Posterior vena cava (tissue), 2 donors: ENCODE data around the gene NIT2. TPM values are rescaled to one million over a fixed set of nuclear protein-coding genes. Genes with fewer than 3 reads are reported as not detected.
"Not testable (repeated sequence)": the region's sequence is repeated elsewhere in the genome, so short reads cannot be mapped to it uniquely, and the experiment has no call there.

Experiments used
- DNase-seq: peaks from one replicate; pipeline ENCODE4 v3.0.0-alpha.2; 2020; ENCODE audit warnings: low spot score
- intact Hi-C, 2 donors: fragments of 100-400 bp; cut with DNase I; formaldehyde crosslinking; loops; one replicate each; pipeline versions ENCODE4 v1.14.1 to v1.14.2; 2022 to 2023
- total RNA-seq, 2 donors: library from RNA; stranded (reverse); fragmentation: NEBNext Ultra II Directional; extraction: Animal tissue kit (Norgen Biotek cat#: 25700); gene quantifications; one replicate each; pipeline ENCODE4 v1.2.1, GENCODE V29; 2021
- donor health status: DM: yes; HTN: yes; CAD: no.
- donor health status: DM: yes; HTN: yes; CAD: no.

NIT2 gene
- total RNA-seq, 2 donors from 2014 or later, result 30.2 to 39.0 TPM

- intact Hi-C loops, result no loop called here
- DNase-seq, result no peak
These were observed 528 bp upstream of the NIT2 start for GRCh38 chr3:100333970-100334487.

- intact Hi-C loops, result no loop called here
- DNase-seq, result no peak
These were observed 877 bp downstream of the NIT2 start for GRCh38 chr3:100335434-100335833.

GRCh38 chr3:100336229-100336628 lies 1.7 kb downstream of the NIT2 start:
- intact Hi-C loops, DNase-seq: not testable (repeated sequence)

GRCh38 chr3:100338911-100339310 lies 4.4 kb downstream of the NIT2 start:
- intact Hi-C loops, result no loop called here
- no peak for DNase-seq

- DNase-seq, result no peak
- intact Hi-C loops, result no loop called here
These were observed 5.2 kb downstream of the NIT2 start for GRCh38 chr3:100339786-100340185.

GRCh38 chr3:100340527-100340926 lies 6.0 kb downstream of the NIT2 start:
- DNase-seq, result no peak
- intact Hi-C loops, result no loop called here

GRCh38 chr3:100348727-100349126 lies 14.2 kb downstream of the NIT2 start:
- DNase-seq, result no peak
- intact Hi-C loops, result no loop called here

- DNase-seq, intact Hi-C loops: not testable (repeated sequence)
These were observed 17.2 kb downstream of the NIT2 start for GRCh38 chr3:100351770-100352169.

- intact Hi-C loops, result no loop called here
- no peak for DNase-seq
These were observed 18.0 kb downstream of the NIT2 start for GRCh38 chr3:100352296-100353231.

GRCh38 chr3:100354850-100355249 lies 20.3 kb downstream of the NIT2 start:
- intact Hi-C loops, result no loop called here
- no peak for DNase-seq

- no peak for DNase-seq
- intact Hi-C loops, result no loop called here
These were observed 23.9 kb downstream of the NIT2 start for GRCh38 chr3:100358413-100358812.

- intact Hi-C loops, result no loop called here
- DNase-seq, result no peak
These were observed 24.5 kb downstream of the NIT2 start for GRCh38 chr3:100359035-100359434.

- intact Hi-C loops, result no loop called here
- no peak for DNase-seq
These were observed 26.4 kb downstream of the NIT2 start for GRCh38 chr3:100360757-100361496.

GRCh38 chr3:100361897-100362296 lies 27.3 kb downstream of the NIT2 start:
- DNase-seq, result no peak
- intact Hi-C loops, result no loop called here

- DNase-seq, result no peak
- intact Hi-C loops, result no loop called here
These were observed 29.9 kb downstream of the NIT2 start for GRCh38 chr3:100364421-100364820.

- intact Hi-C loops, result no loop called here
- no peak for DNase-seq
These were observed 31.9 kb downstream of the NIT2 start for GRCh38 chr3:100366424-100366823.

GRCh38 chr3:100368441-100368840 lies 33.9 kb downstream of the NIT2 start:
- DNase-seq, result no peak
- intact Hi-C loops, result no loop called here

GRCh38 chr3:100370756-100371155 lies 36.2 kb downstream of the NIT2 start:
- intact Hi-C loops, result no loop called here
- no peak for DNase-seq

GRCh38 chr3:100374521-100374920 lies 40.0 kb downstream of the NIT2 start:
- intact Hi-C loops, result no loop called here
- DNase-seq, result no peak

- intact Hi-C loops, result loop anchor here in 1 of 2 donors (1.0 kb wide), 1 partner anchor 29 kb away; no protein-coding TSS in a partner anchor
- no peak for DNase-seq
These were observed 41.7 kb downstream of the NIT2 start for GRCh38 chr3:100376301-100376700.
